ENCODE results near the gene FGFBP1. TPM values are rescaled to one million over a fixed set of nuclear protein-coding genes. Genes with fewer than 3 reads are reported as not detected.
A peak's percentile ranks its signal among the peaks of the same experiment; 100 is the strongest.

FGFBP1 gene
- total RNA-seq, result not detected in 2 replicates

- no peak for DNase-seq (ENCODE audit: low read depth, low spot score)
Observed at GRCh38 chr4:15938640-15939039, at the start of gene FGFBP1. Gene FGFBP1 (minus strand): TSS chr4:15938740. CDS start chr4:15936632, 2,108 bp downstream.

GRCh38 chr4:15988222-15988621 is 49.7 kb upstream of the FGFBP1 start:
- no peak for DNase-seq (ENCODE audit: low read depth, low spot score)

- DNase-seq (ENCODE audit: low read depth, low spot score), result no peak
Observed at GRCh38 chr4:15986907-15987306, 48.4 kb upstream of the FGFBP1 start.

- DNase-seq (ENCODE audit: low read depth, low spot score), result no peak
Observed at GRCh38 chr4:15983610-15984009, 45.1 kb upstream of the FGFBP1 start.

- DNase-seq (ENCODE audit: low read depth, low spot score), result no peak
Observed at GRCh38 chr4:15982842-15983524, 44.4 kb upstream of the FGFBP1 start.

GRCh38 chr4:15976456-15977447 is 38.2 kb upstream of the FGFBP1 start:
- DNase-seq (ENCODE audit: low read depth, low spot score), result no peak

- no peak for DNase-seq (ENCODE audit: low read depth, low spot score)
Observed at GRCh38 chr4:15971068-15971801, 32.7 kb upstream of the FGFBP1 start.

GRCh38 chr4:15968551-15969300 is 30.2 kb upstream of the FGFBP1 start:
- DNase-seq (ENCODE audit: low read depth, low spot score), result no peak

- DNase-seq (ENCODE audit: low read depth, low spot score), result no peak
Observed at GRCh38 chr4:15965325-15965724, 26.8 kb upstream of the FGFBP1 start.

GRCh38 chr4:15964159-15964558 is 25.6 kb upstream of the FGFBP1 start:
- DNase-seq (ENCODE audit: low read depth, low spot score), result no peak

GRCh38 chr4:15963576-15963975 is 25.0 kb upstream of the FGFBP1 start:
- DNase-seq (ENCODE audit: low read depth, low spot score), result no peak

- DNase-seq (ENCODE audit: low read depth, low spot score), result no peak
Observed at GRCh38 chr4:15963001-15963451, 24.5 kb upstream of the FGFBP1 start, which contains the start of gene FGFBP2. Gene FGFBP2 (minus strand): TSS chr4:15963175. CDS start chr4:15963129, 46 bp downstream.

GRCh38 chr4:15961781-15962510 is 23.4 kb upstream of the FGFBP1 start:
- no peak for DNase-seq (ENCODE audit: low read depth, low spot score)

GRCh38 chr4:15958562-15958961 is 20.0 kb upstream of the FGFBP1 start:
- DNase-seq (ENCODE audit: low read depth, low spot score), result no peak

- DNase-seq (ENCODE audit: low read depth, low spot score), result peak; percentile 24
Observed at GRCh38 chr4:15956179-15956850, 17.8 kb upstream of the FGFBP1 start.

GRCh38 chr4:15955670-15956069 is 17.1 kb upstream of the FGFBP1 start:
- DNase-seq (ENCODE audit: low read depth, low spot score), result no peak

GRCh38 chr4:15953625-15954024 is 15.1 kb upstream of the FGFBP1 start:
- no peak for DNase-seq (ENCODE audit: low read depth, low spot score)

- DNase-seq (ENCODE audit: low read depth, low spot score), result no peak
Observed at GRCh38 chr4:15951781-15952180, 13.2 kb upstream of the FGFBP1 start.

GRCh38 chr4:15948826-15949225 is 10.3 kb upstream of the FGFBP1 start:
- no peak for DNase-seq (ENCODE audit: low read depth, low spot score)

- no peak for DNase-seq (ENCODE audit: low read depth, low spot score)
Observed at GRCh38 chr4:15947684-15948083, 9.1 kb upstream of the FGFBP1 start.
